ENCODE data around the gene GMDS.

Gene GMDS

DNA sequence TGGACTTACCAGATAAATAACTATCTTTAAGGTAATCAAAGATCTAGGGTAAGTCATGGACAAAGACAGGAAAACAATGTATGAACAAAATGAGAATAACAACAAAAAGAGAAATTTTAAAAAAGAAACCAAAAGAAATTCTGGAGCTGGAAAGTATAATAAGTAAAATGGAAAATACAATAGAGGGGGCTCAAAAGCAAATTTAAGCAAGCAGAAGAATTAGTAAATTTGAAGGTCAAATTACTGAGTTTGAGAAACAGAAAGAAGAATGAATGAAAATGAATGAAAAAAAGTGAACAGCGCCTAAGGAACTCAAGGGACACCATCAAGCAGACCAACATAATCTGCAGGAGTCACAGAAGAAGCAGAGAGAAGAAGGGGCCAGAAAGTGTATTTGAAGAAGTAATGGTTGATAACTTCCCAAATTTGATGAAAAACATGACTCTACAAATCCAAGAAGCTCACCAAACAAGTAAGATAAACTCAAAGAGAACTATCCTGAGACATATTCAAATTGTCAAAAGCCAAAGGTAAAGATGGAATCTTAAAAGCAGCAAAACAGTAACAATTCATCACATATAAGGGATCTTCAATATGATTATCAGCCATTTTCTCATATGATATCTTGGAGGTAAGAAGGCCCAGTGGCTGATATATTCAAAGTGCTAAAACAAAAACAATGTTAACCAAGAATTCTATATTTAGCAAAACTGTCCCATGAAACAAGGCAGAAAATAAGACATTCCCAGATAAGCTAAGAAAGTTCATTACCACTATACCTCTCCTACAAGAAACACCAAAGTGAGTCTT is 417.2 kb downstream of the GMDS start:
- no peaks in the 10 kb centered on the region for H3K36me3 ChIP-seq (ENCODE audit: insufficient read depth, low read length)
- H3K9ac ChIP-seq (ENCODE audit: low read depth, low read length), result no peak overlapping the region
- H3K4me1 ChIP-seq (ENCODE audit: insufficient read depth, low read length), result peaks cover 5% of the 10 kb centered on the region; the same call in 1 of the 2 replicates
- no peaks in the 10 kb centered on the region for H3K9me3 ChIP-seq (ENCODE audit: control insufficient read depth, insufficient read depth, low read length)

GRCh38 chr6:1825926-1826325 is 419.5 kb downstream of the GMDS start:
- Histone ChIP-seq H3K9ac (ENCODE audit: low read depth, low read length) (no peak overlapping the region), H3K4me1 (ENCODE audit: insufficient read depth, low read length) (peaks cover 7% of the 10 kb centered on the region; the same call in 1 of the 2 replicates), H3K36me3 (ENCODE audit: insufficient read depth, low read length) (no peaks in the 10 kb centered on the region), H3K9me3 (ENCODE audit: control insufficient read depth, insufficient read depth, low read length) (no peaks in the 10 kb centered on the region)

DNA sequence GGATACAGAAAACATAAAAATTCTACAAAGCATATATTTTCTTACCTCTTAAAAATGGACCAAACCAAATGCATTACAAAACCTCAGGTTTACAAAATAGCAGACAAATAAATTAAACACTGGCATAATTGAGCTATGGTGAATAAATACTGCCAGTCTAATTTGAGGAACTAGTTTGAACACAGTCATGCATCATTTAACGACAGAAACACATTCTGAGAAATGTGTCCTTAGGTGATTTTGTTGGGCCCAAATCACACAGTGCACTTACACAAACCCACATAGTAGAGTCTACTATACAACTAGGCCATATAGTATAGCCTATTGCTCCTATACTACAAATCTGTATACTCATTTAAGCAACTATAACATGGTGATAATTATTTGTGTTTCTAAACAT is 420.1 kb downstream of the GMDS start:
- H3K4me1 ChIP-seq (ENCODE audit: insufficient read depth, low read length), result peaks cover 7% of the 10 kb centered on the region; the same call in 1 of the 2 replicates
- H3K9me3 ChIP-seq (ENCODE audit: control insufficient read depth, insufficient read depth, low read length), result no peaks in the 10 kb centered on the region
- no peak overlapping the region for H3K9ac ChIP-seq (ENCODE audit: low read depth, low read length)
- no peaks in the 10 kb centered on the region for H3K36me3 ChIP-seq (ENCODE audit: insufficient read depth, low read length)

DNA sequence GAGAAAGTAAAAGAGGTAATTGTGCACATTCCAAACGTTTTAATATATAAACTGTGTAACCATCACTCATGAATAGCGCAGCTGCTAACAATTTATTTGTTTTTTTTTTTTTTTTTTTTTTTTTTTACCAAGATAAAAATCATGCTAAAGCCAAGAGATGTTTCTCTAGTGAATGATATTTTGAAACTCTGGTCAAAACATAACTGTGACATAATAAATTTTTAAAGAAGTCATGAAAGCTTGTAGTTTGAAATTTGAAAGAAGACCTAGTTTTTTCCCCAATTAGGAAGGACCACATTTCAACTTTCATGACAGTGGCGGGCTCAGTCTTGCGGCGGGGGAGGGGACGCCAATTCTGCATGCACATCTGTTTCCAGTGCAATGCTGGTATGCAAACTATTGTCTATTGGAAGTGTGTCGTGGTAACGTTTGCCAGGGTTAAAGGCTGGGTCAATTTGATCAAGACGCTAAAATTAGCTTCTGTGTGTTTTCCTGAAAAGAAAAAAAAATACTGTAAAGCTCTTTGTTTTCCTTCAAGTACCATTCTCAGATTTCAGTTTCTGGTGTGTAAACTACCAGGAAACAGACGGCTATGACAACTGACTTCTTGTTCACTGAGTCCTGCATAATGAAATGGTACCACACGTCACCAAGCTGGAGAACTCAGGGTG is 423.8 kb downstream of the GMDS start:
- Histone ChIP-seq H3K9me3 (ENCODE audit: control insufficient read depth, insufficient read depth, low read length) (no peaks in the 10 kb centered on the region), H3K4me1 (ENCODE audit: insufficient read depth, low read length) (peaks cover 7% of the 10 kb centered on the region; the same call in 1 of the 2 replicates), H3K36me3 (ENCODE audit: insufficient read depth, low read length) (no peaks in the 10 kb centered on the region), H3K9ac (ENCODE audit: low read depth, low read length) (no peak overlapping the region)

GRCh38 chr6:1821164-1821512 is 424.3 kb downstream of the GMDS start:
- Histone ChIP-seq H3K36me3 (ENCODE audit: insufficient read depth, low read length) (no peaks in the 10 kb centered on the region), H3K9ac (ENCODE audit: low read depth, low read length) (no peak overlapping the region), H3K4me1 (ENCODE audit: insufficient read depth, low read length) (peaks cover 7% of the 10 kb centered on the region; the same call in 1 of the 2 replicates), H3K9me3 (ENCODE audit: control insufficient read depth, insufficient read depth, low read length) (no peaks in the 10 kb centered on the region)

- Histone ChIP-seq H3K4me1 (ENCODE audit: insufficient read depth, low read length) (peaks cover 7% of the 10 kb centered on the region; the same call in 1 of the 2 replicates), H3K36me3 (ENCODE audit: insufficient read depth, low read length) (no peaks in the 10 kb centered on the region), H3K9me3 (ENCODE audit: control insufficient read depth, insufficient read depth, low read length) (no peaks in the 10 kb centered on the region), H3K9ac (ENCODE audit: low read depth, low read length) (no peak overlapping the region)
These were observed 424.7 kb downstream of the GMDS start for GRCh38 chr6:1820714-1821113.

DNA sequence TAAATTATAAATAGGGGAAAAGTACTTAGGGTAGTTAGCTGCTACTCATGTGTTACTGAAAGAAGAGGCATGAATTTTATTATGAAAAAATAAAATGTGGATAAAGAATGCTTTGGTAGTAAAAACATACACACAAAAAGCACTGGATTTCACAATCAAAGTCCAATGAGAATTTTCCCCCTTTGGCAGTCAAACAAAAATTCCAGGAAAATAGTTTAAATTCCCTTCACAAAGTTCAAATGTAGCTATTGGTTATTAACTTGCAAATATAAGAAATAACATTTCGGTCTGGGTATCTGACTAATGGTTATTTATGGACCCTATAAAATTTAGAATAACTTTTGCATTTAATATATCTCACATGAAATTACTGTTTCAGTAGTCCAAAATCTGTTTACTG is 425.2 kb downstream of the GMDS start:
- Histone ChIP-seq H3K9me3 (ENCODE audit: control insufficient read depth, insufficient read depth, low read length) (no peaks in the 10 kb centered on the region), H3K9ac (ENCODE audit: low read depth, low read length) (no peak overlapping the region), H3K4me1 (ENCODE audit: insufficient read depth, low read length) (peaks cover 7% of the 10 kb centered on the region; the same call in 1 of the 2 replicates), H3K36me3 (ENCODE audit: insufficient read depth, low read length) (no peaks in the 10 kb centered on the region)

- no peaks in the 10 kb centered on the region for H3K36me3 ChIP-seq (ENCODE audit: insufficient read depth, low read length)
- peaks cover 7% of the 10 kb centered on the region; the same call in 1 of the 2 replicates for H3K4me1 ChIP-seq (ENCODE audit: insufficient read depth, low read length)
- no peaks in the 10 kb centered on the region for H3K9me3 ChIP-seq (ENCODE audit: control insufficient read depth, insufficient read depth, low read length)
- H3K9ac ChIP-seq (ENCODE audit: low read depth, low read length), result no peak overlapping the region
These were observed 426.4 kb downstream of the GMDS start for GRCh38 chr6:1819007-1819406.

- no peaks in the 10 kb centered on the region for H3K9me3 ChIP-seq (ENCODE audit: control insufficient read depth, insufficient read depth, low read length)
- H3K36me3 ChIP-seq (ENCODE audit: insufficient read depth, low read length), result no peaks in the 10 kb centered on the region
- peaks cover 7% of the 10 kb centered on the region; the same call in 1 of the 2 replicates for H3K4me1 ChIP-seq (ENCODE audit: insufficient read depth, low read length)
- no peak overlapping the region for H3K9ac ChIP-seq (ENCODE audit: low read depth, low read length)
These were observed 428.2 kb downstream of the GMDS start for GRCh38 chr6:1817033-1817761.

- H3K4me1 ChIP-seq (ENCODE audit: insufficient read depth, low read length), result no peaks in the 10 kb centered on the region; the same call in 1 of the 2 replicates
- H3K9me3 ChIP-seq (ENCODE audit: control insufficient read depth, insufficient read depth, low read length), result no peaks in the 10 kb centered on the region
- H3K36me3 ChIP-seq (ENCODE audit: insufficient read depth, low read length), result no peaks in the 10 kb centered on the region; the same call in 1 of the 2 replicates
- H3K9ac ChIP-seq (ENCODE audit: low read depth, low read length), result no peak overlapping the region
These were observed 429.5 kb downstream of the GMDS start for GRCh38 chr6:1815827-1816452.

DNA sequence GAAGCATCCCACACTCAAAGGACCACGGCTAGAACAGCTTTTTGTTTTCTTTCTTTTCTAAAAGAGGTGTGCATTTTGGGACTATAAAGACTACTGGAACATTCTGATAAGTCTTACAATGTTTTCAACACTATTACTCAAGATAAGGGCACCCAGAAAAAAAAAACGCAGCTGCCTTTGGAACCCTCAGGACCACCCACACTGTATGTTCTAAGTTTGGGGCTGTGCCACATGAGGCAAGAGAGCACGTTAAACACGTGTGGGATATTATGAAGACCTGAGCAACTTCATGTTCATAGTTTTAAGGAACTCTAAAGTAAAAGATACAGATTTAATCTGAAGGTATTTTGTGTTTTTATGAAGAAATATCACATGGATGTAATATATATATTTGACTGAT is 431.1 kb downstream of the GMDS start:
- no peaks in the 10 kb centered on the region; the same call in 1 of the 2 replicates for H3K36me3 ChIP-seq (ENCODE audit: insufficient read depth, low read length)
- no peaks in the 10 kb centered on the region for H3K9me3 ChIP-seq (ENCODE audit: control insufficient read depth, insufficient read depth, low read length)
- H3K4me1 ChIP-seq (ENCODE audit: insufficient read depth, low read length), result no peaks in the 10 kb centered on the region; the same call in 1 of the 2 replicates
- H3K9ac ChIP-seq (ENCODE audit: low read depth, low read length), result no peak overlapping the region

DNA sequence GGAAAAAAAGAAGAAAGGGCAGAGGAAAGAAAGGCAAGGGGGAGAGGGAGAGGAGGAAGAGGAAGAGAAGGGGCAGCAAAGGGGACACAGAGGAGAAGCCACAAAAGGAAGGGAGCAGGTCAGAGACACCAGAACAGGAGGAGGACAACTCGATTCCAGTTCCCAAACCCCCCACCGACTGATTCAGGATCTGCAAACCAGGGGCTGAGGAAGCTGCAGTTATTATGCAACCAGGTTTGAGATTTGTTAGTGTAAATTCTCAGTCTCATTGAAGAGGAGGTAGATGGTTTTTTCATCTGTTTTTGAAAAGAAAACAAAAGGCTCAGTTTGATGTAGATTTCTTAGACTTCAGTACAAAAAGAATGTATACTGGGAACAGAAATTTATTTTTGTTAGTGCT is 432.9 kb downstream of the GMDS start:
- Histone ChIP-seq H3K4me1 (ENCODE audit: insufficient read depth, low read length) (no peaks in the 10 kb centered on the region; the same call in 1 of the 2 replicates), H3K36me3 (ENCODE audit: insufficient read depth, low read length) (no peaks in the 10 kb centered on the region; the same call in 1 of the 2 replicates), H3K9ac (ENCODE audit: low read depth, low read length) (no peak overlapping the region), H3K9me3 (ENCODE audit: control insufficient read depth, insufficient read depth, low read length) (no peaks in the 10 kb centered on the region)

- no peaks in the 10 kb centered on the region for H3K9me3 ChIP-seq (ENCODE audit: control insufficient read depth, insufficient read depth, low read length)
- H3K9ac ChIP-seq (ENCODE audit: low read depth, low read length), result no peak overlapping the region
- H3K36me3 ChIP-seq (ENCODE audit: insufficient read depth, low read length), result no peaks in the 10 kb centered on the region; the same call in 1 of the 2 replicates
- H3K4me1 ChIP-seq (ENCODE audit: insufficient read depth, low read length), result no peaks in the 10 kb centered on the region; the same call in 1 of the 2 replicates
These were observed 433.4 kb downstream of the GMDS start for GRCh38 chr6:1812034-1812433.

DNA sequence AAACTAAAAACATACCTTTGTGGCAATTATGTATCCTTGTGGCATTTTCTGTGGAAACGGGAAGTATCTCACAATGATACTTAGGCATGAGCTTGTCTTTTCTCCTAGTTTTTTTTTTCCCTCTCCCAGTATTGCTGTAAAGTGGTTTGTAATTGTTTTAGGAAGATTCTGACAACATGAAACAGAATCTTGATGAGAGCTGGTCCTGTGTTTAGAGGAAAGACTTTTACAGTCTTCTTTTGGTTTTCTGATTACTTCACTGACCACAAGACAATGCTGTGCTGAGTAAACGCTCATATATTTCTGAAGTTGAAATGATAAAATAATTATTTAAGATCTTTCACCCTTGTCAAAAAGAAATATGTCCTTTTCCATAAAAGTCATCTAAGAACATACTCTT is 434.5 kb downstream of the GMDS start:
- Histone ChIP-seq H3K9ac (ENCODE audit: low read depth, low read length) (no peak overlapping the region), H3K4me1 (ENCODE audit: insufficient read depth, low read length) (no peaks in the 10 kb centered on the region; the same call in 1 of the 2 replicates), H3K36me3 (ENCODE audit: insufficient read depth, low read length) (no peaks in the 10 kb centered on the region; the same call in 1 of the 2 replicates), H3K9me3 (ENCODE audit: control insufficient read depth, insufficient read depth, low read length) (no peaks in the 10 kb centered on the region)
